Measurements from ENCODE around the gene ANKUB1. TPM values are rescaled to one million over a fixed set of nuclear protein-coding genes. Genes with fewer than 3 reads are reported as not detected.

Gene ANKUB1
- total RNA-seq, 1 experiment from 2014 or later: not detected

DNA sequence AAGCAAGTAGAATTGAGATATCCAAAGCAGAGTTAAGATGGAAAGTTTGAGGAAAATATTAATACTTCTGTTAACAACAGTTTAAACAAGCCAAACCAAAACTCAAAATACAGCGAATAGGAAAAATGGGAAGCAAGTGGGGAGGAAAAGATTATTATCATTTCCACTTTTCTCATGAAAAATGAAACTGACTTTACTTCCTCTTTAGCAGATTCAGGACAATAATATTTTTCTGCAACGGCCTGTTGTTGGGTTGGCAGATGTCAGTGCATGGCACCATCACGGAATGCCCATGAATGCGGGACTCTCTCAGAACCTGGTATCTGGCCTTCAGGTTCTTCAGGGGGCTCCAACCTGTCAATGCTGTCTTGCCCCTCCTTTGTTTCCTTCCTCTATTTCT lies 11.1 kb downstream of the ANKUB1 start:
- RAD21 ChIA-PET (ENCODE audit: low non-redundant PET in 1 of 2, low total read pairs in 2 of 2, uncharacterized antibody in 2 of 2, unreplicated experiment in 2 of 2): no interaction called here
- Histone ChIP-seq H2AFZ (ENCODE audit: low read depth, low read length, poor library complexity, severe bottlenecking) (no peak overlapping the region), H3K79me2 (ENCODE audit: insufficient read depth, low read length) (no peaks in the 10 kb centered on the region), H3K9me2 (ENCODE audit: insufficient read depth) (no peaks in the 10 kb centered on the region), H3K4me3 (replicated peaks in 1 of 2; ENCODE audit: low read depth in 1 of 2, low read length in 2 of 2) (no peak overlapping the region), H4K20me1 (ENCODE audit: insufficient read depth) (no peaks in the 10 kb centered on the region), H3K27me3 (ENCODE audit: insufficient read depth, low read length) (no peaks in the 10 kb centered on the region), H3K4me1 (ENCODE audit: control insufficient read depth in 1 of 2, insufficient read depth in 2 of 2, low read length in 2 of 2) (peaks cover 9 to 18% of the 10 kb centered on the region in 2 experiments), H3K4me2 (ENCODE audit: low read length) (no peak overlapping the region), H3K9ac (ENCODE audit: low read length) (no peak overlapping the region), H3K27ac (ENCODE audit: low read depth, low read length) (no peak overlapping the region), H3K9me3 (ENCODE audit: control insufficient read depth in 1 of 2, insufficient read depth in 1 of 2, low read depth in 1 of 2, low read length in 2 of 2) (no peaks in the 10 kb centered on the region), H3K36me3 (ENCODE audit: control insufficient read depth in 1 of 2, insufficient read depth in 2 of 2, low read length in 2 of 2) (no peaks in the 10 kb centered on the region)
- intact Hi-C loops (cut with micrococcal nuclease): no loop called here
- CTCF ChIA-PET: no interaction called here
- BruUV-seq (replicated peaks): no TSS peak
- ATAC-seq (no peak), DNase-seq (ENCODE audit: low read depth, low spot score) (no peak)
- POLR2A ChIA-PET: no interaction called here
- TF ChIP-seq SP1 (IDR thresholded peaks at IDR 0.05; ENCODE audit: low read depth) (no peak), ELF1 (IDR thresholded peaks at IDR 0.05; ENCODE audit: borderline replicate concordance, low read depth) (no peak), SRF (IDR thresholded peaks at IDR 0.05; ENCODE audit: low read depth) (no peak), ZFX (IDR thresholded peaks at IDR 0.05) (no peak), ZNF274 (IDR thresholded peaks at IDR 0.05; ENCODE audit: low read depth, low read length) (no peak), CEBPB (IDR thresholded peaks at IDR 0.05; ENCODE audit: low read depth) (no peak)
- TF ChIP-seq, protein P1, sequence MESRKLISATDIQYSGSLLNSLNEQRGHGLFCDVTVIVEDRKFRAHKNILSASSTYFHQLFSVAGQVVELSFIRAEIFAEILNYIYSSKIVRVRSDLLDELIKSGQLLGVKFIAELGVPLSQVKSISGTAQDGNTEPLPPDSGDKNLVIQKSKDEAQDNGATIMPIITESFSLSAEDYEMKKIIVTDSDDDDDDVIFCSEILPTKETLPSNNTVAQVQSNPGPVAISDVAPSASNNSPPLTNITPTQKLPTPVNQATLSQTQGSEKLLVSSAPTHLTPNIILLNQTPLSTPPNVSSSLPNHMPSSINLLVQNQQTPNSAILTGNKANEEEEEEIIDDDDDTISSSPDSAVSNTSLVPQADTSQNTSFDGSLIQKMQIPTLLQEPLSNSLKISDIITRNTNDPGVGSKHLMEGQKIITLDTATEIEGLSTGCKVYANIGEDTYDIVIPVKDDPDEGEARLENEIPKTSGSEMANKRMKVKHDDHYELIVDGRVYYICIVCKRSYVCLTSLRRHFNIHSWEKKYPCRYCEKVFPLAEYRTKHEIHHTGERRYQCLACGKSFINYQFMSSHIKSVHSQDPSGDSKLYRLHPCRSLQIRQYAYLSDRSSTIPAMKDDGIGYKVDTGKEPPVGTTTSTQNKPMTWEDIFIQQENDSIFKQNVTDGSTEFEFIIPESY (IDR thresholded peaks at IDR 0.05; ENCODE audit: extremely low read depth, insufficient replicate concordance, low read length): no peak
- TF ChIP-seq, protein P2, sequence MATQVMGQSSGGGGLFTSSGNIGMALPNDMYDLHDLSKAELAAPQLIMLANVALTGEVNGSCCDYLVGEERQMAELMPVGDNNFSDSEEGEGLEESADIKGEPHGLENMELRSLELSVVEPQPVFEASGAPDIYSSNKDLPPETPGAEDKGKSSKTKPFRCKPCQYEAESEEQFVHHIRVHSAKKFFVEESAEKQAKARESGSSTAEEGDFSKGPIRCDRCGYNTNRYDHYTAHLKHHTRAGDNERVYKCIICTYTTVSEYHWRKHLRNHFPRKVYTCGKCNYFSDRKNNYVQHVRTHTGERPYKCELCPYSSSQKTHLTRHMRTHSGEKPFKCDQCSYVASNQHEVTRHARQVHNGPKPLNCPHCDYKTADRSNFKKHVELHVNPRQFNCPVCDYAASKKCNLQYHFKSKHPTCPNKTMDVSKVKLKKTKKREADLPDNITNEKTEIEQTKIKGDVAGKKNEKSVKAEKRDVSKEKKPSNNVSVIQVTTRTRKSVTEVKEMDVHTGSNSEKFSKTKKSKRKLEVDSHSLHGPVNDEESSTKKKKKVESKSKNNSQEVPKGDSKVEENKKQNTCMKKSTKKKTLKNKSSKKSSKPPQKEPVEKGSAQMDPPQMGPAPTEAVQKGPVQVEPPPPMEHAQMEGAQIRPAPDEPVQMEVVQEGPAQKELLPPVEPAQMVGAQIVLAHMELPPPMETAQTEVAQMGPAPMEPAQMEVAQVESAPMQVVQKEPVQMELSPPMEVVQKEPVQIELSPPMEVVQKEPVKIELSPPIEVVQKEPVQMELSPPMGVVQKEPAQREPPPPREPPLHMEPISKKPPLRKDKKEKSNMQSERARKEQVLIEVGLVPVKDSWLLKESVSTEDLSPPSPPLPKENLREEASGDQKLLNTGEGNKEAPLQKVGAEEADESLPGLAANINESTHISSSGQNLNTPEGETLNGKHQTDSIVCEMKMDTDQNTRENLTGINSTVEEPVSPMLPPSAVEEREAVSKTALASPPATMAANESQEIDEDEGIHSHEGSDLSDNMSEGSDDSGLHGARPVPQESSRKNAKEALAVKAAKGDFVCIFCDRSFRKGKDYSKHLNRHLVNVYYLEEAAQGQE (IDR thresholded peaks at IDR 0.05; ENCODE audit: low read depth): no peak
- TF ChIP-seq, protein P3, sequence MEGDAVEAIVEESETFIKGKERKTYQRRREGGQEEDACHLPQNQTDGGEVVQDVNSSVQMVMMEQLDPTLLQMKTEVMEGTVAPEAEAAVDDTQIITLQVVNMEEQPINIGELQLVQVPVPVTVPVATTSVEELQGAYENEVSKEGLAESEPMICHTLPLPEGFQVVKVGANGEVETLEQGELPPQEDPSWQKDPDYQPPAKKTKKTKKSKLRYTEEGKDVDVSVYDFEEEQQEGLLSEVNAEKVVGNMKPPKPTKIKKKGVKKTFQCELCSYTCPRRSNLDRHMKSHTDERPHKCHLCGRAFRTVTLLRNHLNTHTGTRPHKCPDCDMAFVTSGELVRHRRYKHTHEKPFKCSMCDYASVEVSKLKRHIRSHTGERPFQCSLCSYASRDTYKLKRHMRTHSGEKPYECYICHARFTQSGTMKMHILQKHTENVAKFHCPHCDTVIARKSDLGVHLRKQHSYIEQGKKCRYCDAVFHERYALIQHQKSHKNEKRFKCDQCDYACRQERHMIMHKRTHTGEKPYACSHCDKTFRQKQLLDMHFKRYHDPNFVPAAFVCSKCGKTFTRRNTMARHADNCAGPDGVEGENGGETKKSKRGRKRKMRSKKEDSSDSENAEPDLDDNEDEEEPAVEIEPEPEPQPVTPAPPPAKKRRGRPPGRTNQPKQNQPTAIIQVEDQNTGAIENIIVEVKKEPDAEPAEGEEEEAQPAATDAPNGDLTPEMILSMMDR (IDR thresholded peaks at IDR 0.05 in 2 of 3, conservative IDR thresholded peaks at IDR 0.05 in 1 of 3; ENCODE audit: borderline replicate concordance in 1 of 3, insufficient read depth in 1 of 3, low read depth in 2 of 3, low read length in 2 of 3): no peak

Measured in HCT116 (cell line).